ENCODE results near the gene VRK2. TPM values are rescaled to one million over a fixed set of nuclear protein-coding genes. Genes with fewer than 3 reads are reported as not detected.

The VRK2 gene
- total RNA-seq, 1 donor, result 22.1 TPM

- no peak for TF ChIP-seq CTCF (IDR thresholded peaks at IDR 0.05; ENCODE audit: extremely low read depth, low read depth, low read length)
- no peaks in the 10 kb centered on the region for H3K4me1 ChIP-seq (ENCODE audit: insufficient read depth, low read length)
- DNase-seq (ENCODE audit: insufficient read length, low spot score, missing footprints), result no peak
- no peak overlapping the region for H2AFZ ChIP-seq (ENCODE audit: low read length)
- H4K20me1 ChIP-seq (ENCODE audit: insufficient read depth, low read length), result no peaks in the 10 kb centered on the region
- no peaks in the 10 kb centered on the region for H3K27me3 ChIP-seq (ENCODE audit: insufficient read depth, low read length)
- H3K27ac ChIP-seq (ENCODE audit: low read depth, low read length), result no peak overlapping the region
- H3K9me3 ChIP-seq (ENCODE audit: low read depth, low read length), result no peaks in the 10 kb centered on the region
- no peak overlapping the region for H3K4me3 ChIP-seq (ENCODE audit: insufficient read depth, low read length)
- H3K79me2 ChIP-seq (ENCODE audit: insufficient read depth, low read length), result peaks cover 3% of the 10 kb centered on the region
- no peaks in the 10 kb centered on the region for H3K36me3 ChIP-seq (ENCODE audit: insufficient read depth, low read length)
- H3K4me2 ChIP-seq (ENCODE audit: insufficient read depth, low read length), result no peak overlapping the region
These were observed 6.4 kb downstream of the VRK2 start for GRCh38 chr2:58052978-58053377.

- TF ChIP-seq CTCF (IDR thresholded peaks at IDR 0.05; ENCODE audit: extremely low read depth, low read depth, low read length), result no peak
These were observed 7.7 kb downstream of the VRK2 start for GRCh38 chr2:58054264-58054663.

GRCh38 chr2:58055033-58055786, 8.6 kb downstream of the VRK2 start:
- H3K79me2 ChIP-seq (ENCODE audit: insufficient read depth, low read length), result no peaks in the 10 kb centered on the region
- no peak overlapping the region for H3K4me2 ChIP-seq (ENCODE audit: insufficient read depth, low read length)
- no peak overlapping the region for H3K27ac ChIP-seq (ENCODE audit: low read depth, low read length)
- no peak overlapping the region for H3K4me3 ChIP-seq (ENCODE audit: insufficient read depth, low read length)
- H3K27me3 ChIP-seq (ENCODE audit: insufficient read depth, low read length), result no peaks in the 10 kb centered on the region
- H3K36me3 ChIP-seq (ENCODE audit: insufficient read depth, low read length), result no peaks in the 10 kb centered on the region
- no peaks in the 10 kb centered on the region for H3K4me1 ChIP-seq (ENCODE audit: insufficient read depth, low read length)
- no peak for DNase-seq (ENCODE audit: insufficient read length, low spot score, missing footprints)
- H3K9me3 ChIP-seq (ENCODE audit: low read depth, low read length), result no peaks in the 10 kb centered on the region
- no peaks in the 10 kb centered on the region for H4K20me1 ChIP-seq (ENCODE audit: insufficient read depth, low read length)
- H2AFZ ChIP-seq (ENCODE audit: low read length), result no peak overlapping the region
- TF ChIP-seq CTCF (IDR thresholded peaks at IDR 0.05; ENCODE audit: extremely low read depth, low read depth, low read length), result no peak

More at GRCh38 chr2:58054264-58054663, 7.7 kb downstream of the VRK2 start:
- Histone ChIP-seq H3K27me3 (ENCODE audit: insufficient read depth, low read length) (no peaks in the 10 kb centered on the region), H3K36me3 (ENCODE audit: insufficient read depth, low read length) (no peaks in the 10 kb centered on the region), H3K9me3 (ENCODE audit: low read depth, low read length) (no peaks in the 10 kb centered on the region), H3K79me2 (ENCODE audit: insufficient read depth, low read length) (no peaks in the 10 kb centered on the region), H3K4me3 (ENCODE audit: insufficient read depth, low read length) (no peak overlapping the region), H3K4me1 (ENCODE audit: insufficient read depth, low read length) (no peaks in the 10 kb centered on the region), H3K4me2 (ENCODE audit: insufficient read depth, low read length) (no peak overlapping the region), H3K27ac (ENCODE audit: low read depth, low read length) (no peak overlapping the region), H4K20me1 (ENCODE audit: insufficient read depth, low read length) (no peaks in the 10 kb centered on the region), H2AFZ (ENCODE audit: low read length) (no peak overlapping the region)
- DNase-seq (ENCODE audit: insufficient read length, low spot score, missing footprints), result no peak

- Histone ChIP-seq H3K79me2 (ENCODE audit: insufficient read depth, low read length) (no peaks in the 10 kb centered on the region), H3K4me2 (ENCODE audit: insufficient read depth, low read length) (no peak overlapping the region)
- no peak for DNase-seq (ENCODE audit: insufficient read length, low spot score, missing footprints)
These were observed 9.7 kb downstream of the VRK2 start for GRCh38 chr2:58056192-58056916.

More at GRCh38 chr2:58056192-58056916, 9.7 kb downstream of the VRK2 start:
- Histone ChIP-seq H3K36me3 (ENCODE audit: insufficient read depth, low read length) (no peaks in the 10 kb centered on the region), H3K9me3 (ENCODE audit: low read depth, low read length) (no peaks in the 10 kb centered on the region), H3K4me3 (ENCODE audit: insufficient read depth, low read length) (no peak overlapping the region), H2AFZ (ENCODE audit: low read length) (no peak overlapping the region), H4K20me1 (ENCODE audit: insufficient read depth, low read length) (no peaks in the 10 kb centered on the region), H3K4me1 (ENCODE audit: insufficient read depth, low read length) (no peaks in the 10 kb centered on the region), H3K27ac (ENCODE audit: low read depth, low read length) (no peak overlapping the region), H3K27me3 (ENCODE audit: insufficient read depth, low read length) (no peaks in the 10 kb centered on the region)
- TF ChIP-seq CTCF (IDR thresholded peaks at IDR 0.05; ENCODE audit: extremely low read depth, low read depth, low read length), result no peak

Data from osteoblast (primary cell).